ENCODE measurements around the gene SNRNP27. TPM values are rescaled to one million over a fixed set of nuclear protein-coding genes. Genes with fewer than 3 reads are reported as not detected.
"Not testable (repeated sequence)": the region's sequence is repeated elsewhere in the genome, so short reads cannot be mapped to it uniquely, and the experiment has no call there.

SNRNP27 gene
- total RNA-seq, 2 donors from 2014 or later, result 33.5 to 38.6 TPM

DNA sequence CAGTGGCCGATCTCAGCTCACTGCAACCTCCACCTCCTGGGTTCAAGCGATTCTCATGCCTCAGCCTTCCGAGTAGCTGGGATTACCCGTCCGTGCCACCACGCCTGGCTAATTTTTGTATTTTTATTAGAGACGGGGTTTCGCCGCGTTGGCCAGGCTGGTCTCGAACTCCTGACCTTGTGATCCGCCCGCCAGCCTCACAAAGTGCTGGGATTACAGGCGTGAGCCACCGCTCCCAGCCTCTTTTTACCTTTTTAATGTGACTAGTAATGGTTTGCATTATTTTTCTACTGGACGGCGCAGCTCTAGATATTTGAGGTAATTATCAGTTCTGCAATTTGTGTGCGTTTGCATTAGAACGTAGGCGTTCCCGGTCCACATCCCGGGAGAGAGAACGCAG lies 981 bp downstream of the SNRNP27 start:
- not testable (repeated sequence) for ATAC-seq; DNase-seq; H3K4me1 Mint-ChIP-seq; H3K27me3 Mint-ChIP-seq; H3K9me3 ChIP-seq (ENCODE audit: control insufficient read depth, low read length, poor library complexity, severe bottlenecking)
- peak overlapping the region; percentile 97 for H3K27ac Mint-ChIP-seq
- peak overlapping the region; percentile 98 for H3K4me3 Mint-ChIP-seq
- H3K36me3 Mint-ChIP-seq (ENCODE audit: low read depth), result peaks cover 10% of the 10 kb centered on the region

DNA sequence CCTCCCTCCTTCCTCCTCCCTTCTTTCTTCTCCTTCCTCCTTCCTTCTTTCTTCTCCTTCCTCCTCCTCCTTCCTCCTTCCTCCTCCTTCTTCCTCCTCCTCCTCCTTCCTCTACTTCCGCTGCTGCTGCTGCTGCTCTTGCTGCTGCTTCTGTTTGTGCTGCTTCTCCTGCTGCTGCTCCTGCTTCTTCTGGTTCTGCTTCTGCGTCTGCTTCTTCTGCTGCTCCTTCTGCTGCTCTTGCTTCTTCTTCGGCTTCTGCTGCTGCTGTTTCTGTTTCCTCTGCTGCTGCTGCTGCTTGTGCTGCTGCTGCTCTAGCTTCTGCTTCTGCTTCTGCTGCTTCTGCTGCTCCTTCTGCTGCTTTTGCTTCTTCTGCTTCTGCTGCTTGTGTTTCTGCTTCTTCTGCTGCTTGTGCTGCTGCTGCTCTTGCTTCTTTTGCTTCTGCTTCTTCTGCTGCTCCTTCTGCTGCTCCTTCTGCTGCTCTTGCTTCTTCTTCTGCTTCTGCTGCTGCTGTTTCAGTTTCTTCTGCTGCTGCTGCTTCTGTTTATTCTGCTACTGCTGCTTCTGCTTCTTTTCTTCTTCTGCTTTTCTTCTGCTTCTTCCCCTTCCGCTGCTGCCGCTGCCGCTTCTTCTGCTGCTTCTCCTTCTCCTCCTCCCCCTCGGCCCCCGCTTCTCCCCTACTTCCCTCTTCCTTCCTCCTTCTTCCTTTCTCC lies 8.6 kb downstream of the SNRNP27 start:
- H3K4me1 Mint-ChIP-seq, result peaks cover 27% of the 10 kb centered on the region
- no peaks in the 10 kb centered on the region for H3K27me3 Mint-ChIP-seq
- peak overlapping the region; percentile 95 for H3K4me3 Mint-ChIP-seq
- no peaks in the 10 kb centered on the region for H3K9me3 ChIP-seq (ENCODE audit: control insufficient read depth, low read length, poor library complexity, severe bottlenecking)
- peak; percentile 55 for ATAC-seq
- peaks cover 6% of the 10 kb centered on the region for H3K36me3 Mint-ChIP-seq (ENCODE audit: low read depth)
- no peak for DNase-seq
- peak overlapping the region; percentile 95 for H3K27ac Mint-ChIP-seq

DNA sequence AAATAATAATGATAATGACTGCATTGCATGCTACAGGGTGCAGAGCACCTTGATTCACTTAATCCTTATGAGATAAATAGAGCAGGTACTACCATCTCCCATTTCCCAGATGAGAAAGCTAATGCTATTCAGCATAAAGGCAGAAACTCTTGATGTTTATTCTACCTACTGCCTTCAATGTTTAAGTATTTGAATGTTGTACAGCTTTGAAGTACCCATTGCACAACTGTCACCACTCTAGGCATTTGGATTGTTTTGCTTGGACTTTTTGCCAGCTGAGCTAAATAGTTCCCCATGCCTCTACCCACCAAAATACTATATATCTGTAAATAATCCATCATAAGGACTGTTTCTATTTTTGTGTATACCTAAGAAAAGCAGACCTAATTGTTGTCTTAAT lies 13.5 kb downstream of the SNRNP27 start:
- Mint-ChIP-seq H3K36me3 (ENCODE audit: low read depth) (peaks cover 3% of the 10 kb centered on the region), H3K27me3 (no peaks in the 10 kb centered on the region), H3K4me1 (peaks cover 14% of the 10 kb centered on the region), H3K27ac (no peak overlapping the region), H3K4me3 (no peak overlapping the region)
- ATAC-seq (no peak), DNase-seq (no peak)
- no peaks in the 10 kb centered on the region for H3K9me3 ChIP-seq (ENCODE audit: control insufficient read depth, low read length, poor library complexity, severe bottlenecking)

DNA sequence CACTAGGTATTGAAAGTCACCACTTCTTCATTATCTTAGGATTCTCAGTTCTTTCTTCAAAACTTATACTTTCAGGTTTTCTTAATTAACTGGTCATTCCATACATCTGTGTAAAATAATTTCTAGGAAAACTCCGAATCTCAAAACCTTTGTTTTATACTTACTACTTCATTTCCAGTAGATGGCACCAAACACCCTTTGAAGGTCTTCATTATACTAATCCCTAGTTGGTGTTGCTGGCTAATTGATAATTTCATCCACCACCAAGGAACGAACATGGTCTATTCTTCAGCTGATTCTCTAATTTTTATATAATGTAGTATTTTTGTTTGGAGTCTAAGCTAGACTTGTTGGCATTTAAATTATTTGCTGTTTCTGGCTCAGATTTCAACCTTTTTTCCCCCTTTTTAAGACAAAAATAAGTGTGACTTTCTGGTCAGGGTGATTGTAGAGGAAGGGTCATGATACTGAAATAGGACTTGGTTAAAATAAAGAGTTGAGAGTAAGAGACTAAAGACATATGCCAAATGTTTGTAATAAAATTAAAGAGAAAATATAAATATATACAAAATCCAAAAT lies 18.3 kb downstream of the SNRNP27 start:
- peaks cover 5% of the 10 kb centered on the region for H3K4me1 Mint-ChIP-seq
- no peak for DNase-seq
- H3K4me3 Mint-ChIP-seq, result no peak overlapping the region
- no peaks in the 10 kb centered on the region for H3K27me3 Mint-ChIP-seq
- H3K27ac Mint-ChIP-seq, result peak overlapping the region; percentile 32
- ATAC-seq, result no peak
- H3K9me3 ChIP-seq (ENCODE audit: control insufficient read depth, low read length, poor library complexity, severe bottlenecking), result no peaks in the 10 kb centered on the region
- H3K36me3 Mint-ChIP-seq (ENCODE audit: low read depth), result no peaks in the 10 kb centered on the region

DNA sequence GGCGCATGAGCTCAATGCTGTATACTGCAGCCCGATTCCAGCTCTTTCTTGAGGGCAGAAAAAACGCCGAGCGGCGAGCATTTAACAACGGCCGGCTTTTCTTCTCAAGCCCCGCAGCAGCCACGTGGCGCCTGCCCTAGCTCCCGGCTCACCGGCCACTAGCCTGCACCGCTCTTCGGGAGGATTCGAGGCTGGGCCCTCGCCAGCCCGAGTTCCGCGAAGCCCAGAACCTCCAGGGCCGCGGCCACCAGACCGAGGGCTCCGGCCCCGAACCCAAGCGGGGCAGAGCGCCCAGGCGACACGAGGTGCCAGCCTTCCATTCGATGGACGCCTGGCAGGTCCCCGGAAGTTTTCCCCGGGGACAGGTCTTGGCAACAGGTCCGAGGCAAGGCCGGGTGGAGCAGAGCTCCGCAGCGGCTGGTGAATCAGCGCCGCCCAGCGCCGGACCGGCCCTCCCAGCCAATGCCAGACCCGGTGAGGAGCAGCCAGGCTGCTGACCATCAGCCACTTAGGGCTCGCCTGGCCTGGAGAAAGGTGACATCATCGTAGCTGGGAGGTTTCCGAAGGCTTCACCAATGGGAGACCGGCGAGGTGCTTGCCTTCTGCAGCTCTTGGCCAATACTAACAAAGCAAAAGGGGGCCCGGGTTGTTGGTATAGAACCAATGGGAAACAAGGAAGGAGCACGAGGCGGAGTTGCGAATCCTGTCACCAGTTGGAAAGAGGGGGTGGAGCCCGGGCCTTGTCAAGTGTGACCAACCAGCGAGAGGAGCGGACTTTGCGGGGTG lies 20.6 kb downstream of the SNRNP27 start:
- H3K4me3 Mint-ChIP-seq, result peak overlapping the region; percentile 89
- H3K4me1 Mint-ChIP-seq, result peaks cover 9% of the 10 kb centered on the region
- no peaks in the 10 kb centered on the region for H3K9me3 ChIP-seq (ENCODE audit: control insufficient read depth, low read length, poor library complexity, severe bottlenecking)
- peak overlapping the region; percentile 87 for H3K27ac Mint-ChIP-seq
- H3K27me3 Mint-ChIP-seq, result no peaks in the 10 kb centered on the region
- no peaks in the 10 kb centered on the region for H3K36me3 Mint-ChIP-seq (ENCODE audit: low read depth)
- peak; percentile 92 for ATAC-seq
- DNase-seq, result peak in 2 of 3 donors; percentile 15 to 36

DNA sequence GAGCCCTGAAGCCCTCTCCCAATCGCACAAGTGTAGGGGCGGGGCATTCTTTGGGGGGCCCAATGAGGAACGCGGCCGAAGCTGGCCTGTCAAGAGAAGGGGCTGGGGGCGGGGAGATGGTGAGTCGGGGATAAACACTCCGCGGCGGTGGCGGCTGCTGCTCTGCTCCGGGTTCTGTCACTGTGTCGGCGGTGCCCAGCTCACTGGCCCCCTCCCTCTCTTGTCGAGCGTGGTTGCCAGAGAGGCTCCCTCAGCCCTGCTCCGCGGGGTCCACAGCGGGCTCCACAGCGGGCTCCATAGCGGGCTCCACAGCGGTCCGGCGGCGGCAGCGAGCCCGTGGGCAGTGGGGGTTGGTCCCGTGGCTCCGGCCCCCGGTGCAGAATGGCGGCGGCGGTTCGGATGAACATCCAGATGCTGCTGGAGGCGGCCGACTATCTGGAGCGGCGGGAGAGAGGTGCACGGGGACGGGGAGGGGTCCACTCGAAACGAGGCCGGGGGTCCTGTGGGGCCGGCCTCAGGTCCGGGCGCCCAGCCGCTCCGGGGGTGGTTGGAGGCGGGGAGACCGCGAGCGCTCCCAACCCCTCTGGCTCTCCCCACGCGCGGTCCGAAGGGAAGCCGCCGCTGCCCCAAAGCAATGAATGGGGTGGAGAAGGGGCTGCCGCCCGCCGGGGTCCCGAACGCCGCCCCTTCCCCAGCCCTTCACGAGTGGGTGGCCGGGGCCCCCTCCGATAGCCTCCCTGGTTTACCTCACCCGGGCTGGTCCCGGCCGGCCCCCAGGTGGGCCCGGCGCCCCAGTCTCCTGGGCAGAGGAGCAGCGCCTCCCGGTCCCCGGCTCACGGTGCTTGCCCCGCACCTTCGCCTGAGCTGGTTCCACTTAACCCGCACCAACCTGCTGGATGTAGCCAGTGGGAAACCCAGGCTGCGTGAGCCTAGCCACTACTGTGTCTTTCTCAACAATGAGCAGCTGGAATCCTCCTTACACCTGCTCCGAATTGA lies 21.5 kb downstream of the SNRNP27 start, which contains the start of gene MXD1:
Gene MXD1, plus strand, starts transcription at position 160 of the 996 bp plus-strand sequence. Its CDS starts 222 bp downstream, at position 382.
- Mint-ChIP-seq H3K4me1 (peaks cover 9% of the 10 kb centered on the region), H3K4me3 (peak within 1 kb of the TSS; percentile 89), H3K27ac (peak within 1 kb of the TSS; percentile 87), H3K36me3 (ENCODE audit: low read depth) (no peaks in the 10 kb centered on the region), H3K27me3 (no peaks in the 10 kb centered on the region)
- DNase-seq (peak; percentile 96 to 99 (median 98)), ATAC-seq (no peak)
- no peaks in the 10 kb centered on the region for H3K9me3 ChIP-seq (ENCODE audit: control insufficient read depth, low read length, poor library complexity, severe bottlenecking)

DNA sequence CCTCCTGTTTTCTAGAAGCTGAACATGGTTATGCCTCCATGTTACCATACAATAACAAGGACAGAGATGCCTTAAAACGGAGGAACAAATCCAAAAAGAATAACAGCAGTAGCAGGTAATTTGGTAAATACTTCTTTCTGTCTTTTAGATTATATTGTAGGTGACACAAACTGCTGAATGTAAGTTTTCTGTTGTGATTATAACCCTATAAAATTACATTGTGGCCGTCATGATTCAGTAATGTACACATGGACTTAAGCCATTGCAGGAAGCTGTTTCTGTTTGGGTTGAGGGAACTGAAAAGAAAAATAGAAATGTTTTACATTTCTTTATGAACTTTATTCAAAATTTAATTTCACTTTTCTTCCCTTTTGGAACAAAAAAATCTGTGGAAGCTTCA lies 22.4 kb downstream of the SNRNP27 start:
- Mint-ChIP-seq H3K36me3 (ENCODE audit: low read depth) (peaks cover 2% of the 10 kb centered on the region), H3K4me1 (peaks cover 10% of the 10 kb centered on the region), H3K4me3 (peak overlapping the region; percentile 77), H3K27me3 (no peaks in the 10 kb centered on the region), H3K27ac (peak overlapping the region; percentile 81)
- H3K9me3 ChIP-seq (ENCODE audit: control insufficient read depth, low read length, poor library complexity, severe bottlenecking), result no peaks in the 10 kb centered on the region
- DNase-seq (no peak), ATAC-seq (no peak)

DNA sequence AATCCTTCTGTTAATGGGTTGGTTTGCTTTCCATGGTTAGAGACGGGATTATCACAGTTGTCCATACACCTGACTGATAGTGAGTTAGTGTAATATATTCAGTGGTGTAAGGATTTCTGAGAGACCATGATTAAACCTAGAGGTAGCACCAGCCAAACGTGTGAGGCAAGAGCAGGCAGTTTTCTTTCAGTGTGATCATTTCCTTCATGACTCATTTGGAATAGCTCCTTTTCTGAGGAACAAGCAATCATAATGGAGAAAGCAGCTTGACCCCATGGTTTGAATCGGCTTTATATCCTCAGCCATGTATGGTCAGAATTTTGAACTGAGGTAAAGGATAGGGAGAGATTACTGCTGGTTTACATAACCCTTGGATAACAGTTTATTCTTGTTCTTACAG lies 24.1 kb downstream of the SNRNP27 start:
- no peak for DNase-seq
- H3K36me3 Mint-ChIP-seq (ENCODE audit: low read depth), result peaks cover 5% of the 10 kb centered on the region
- H3K4me3 Mint-ChIP-seq, result no peak overlapping the region
- no peak overlapping the region for H3K27ac Mint-ChIP-seq
- H3K27me3 Mint-ChIP-seq, result no peaks in the 10 kb centered on the region
- ATAC-seq, result no peak
- H3K4me1 Mint-ChIP-seq, result peaks cover 10% of the 10 kb centered on the region
- H3K9me3 ChIP-seq (ENCODE audit: control insufficient read depth, low read length, poor library complexity, severe bottlenecking), result no peaks in the 10 kb centered on the region

DNA sequence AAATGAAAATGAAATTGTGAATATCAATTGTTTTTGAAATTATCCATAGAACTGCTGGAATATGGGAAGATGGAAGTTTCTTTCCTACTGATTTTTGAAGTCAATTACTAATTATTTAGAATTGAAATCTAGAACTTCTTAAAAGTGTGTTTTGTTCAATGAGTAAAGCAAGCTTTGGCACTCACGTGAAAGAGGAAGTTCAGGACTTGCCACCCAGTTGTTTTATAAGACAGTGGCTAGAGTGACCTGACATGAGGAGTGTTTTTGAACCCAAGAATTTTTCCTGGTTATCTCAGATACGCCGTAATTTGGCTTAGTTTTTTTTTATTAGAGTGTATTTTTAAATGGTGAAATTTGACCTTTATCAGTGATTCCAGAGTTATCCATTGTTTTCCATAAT lies 24.6 kb downstream of the SNRNP27 start:
- no peaks in the 10 kb centered on the region for H3K9me3 ChIP-seq (ENCODE audit: control insufficient read depth, low read length, poor library complexity, severe bottlenecking)
- ATAC-seq (no peak), DNase-seq (no peak)
- Mint-ChIP-seq H3K27ac (no peak overlapping the region), H3K4me3 (no peak overlapping the region), H3K36me3 (ENCODE audit: low read depth) (peaks cover 5% of the 10 kb centered on the region), H3K27me3 (no peaks in the 10 kb centered on the region), H3K4me1 (peaks cover 12% of the 10 kb centered on the region)

DNA sequence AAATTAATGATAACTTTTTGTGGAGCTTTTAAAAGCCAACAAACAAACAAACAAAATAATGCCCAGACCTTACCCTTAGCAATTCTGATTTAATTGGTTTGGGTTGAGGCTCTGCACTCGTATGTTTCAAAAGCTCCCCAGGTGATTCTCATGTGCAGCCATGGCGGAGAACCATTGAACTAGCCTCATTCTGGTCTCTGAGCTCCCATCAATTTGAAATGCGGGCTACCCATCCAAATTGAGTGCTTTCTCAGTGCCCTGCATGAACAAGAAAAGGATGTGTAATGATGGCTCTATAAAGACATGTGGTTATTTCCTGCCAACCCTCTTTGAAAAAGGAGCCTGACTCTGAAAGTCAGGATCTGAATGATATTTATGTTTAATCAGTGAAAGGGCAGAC lies 29.4 kb downstream of the SNRNP27 start:
- H3K4me3 Mint-ChIP-seq, result no peak overlapping the region
- peaks cover 10% of the 10 kb centered on the region for H3K36me3 Mint-ChIP-seq (ENCODE audit: low read depth)
- ATAC-seq (no peak), DNase-seq (no peak)
- H3K4me1 Mint-ChIP-seq, result peaks cover 15% of the 10 kb centered on the region
- H3K9me3 ChIP-seq (ENCODE audit: control insufficient read depth, low read length, poor library complexity, severe bottlenecking), result no peaks in the 10 kb centered on the region
- H3K27ac Mint-ChIP-seq, result no peak overlapping the region
- H3K27me3 Mint-ChIP-seq, result no peaks in the 10 kb centered on the region

DNA sequence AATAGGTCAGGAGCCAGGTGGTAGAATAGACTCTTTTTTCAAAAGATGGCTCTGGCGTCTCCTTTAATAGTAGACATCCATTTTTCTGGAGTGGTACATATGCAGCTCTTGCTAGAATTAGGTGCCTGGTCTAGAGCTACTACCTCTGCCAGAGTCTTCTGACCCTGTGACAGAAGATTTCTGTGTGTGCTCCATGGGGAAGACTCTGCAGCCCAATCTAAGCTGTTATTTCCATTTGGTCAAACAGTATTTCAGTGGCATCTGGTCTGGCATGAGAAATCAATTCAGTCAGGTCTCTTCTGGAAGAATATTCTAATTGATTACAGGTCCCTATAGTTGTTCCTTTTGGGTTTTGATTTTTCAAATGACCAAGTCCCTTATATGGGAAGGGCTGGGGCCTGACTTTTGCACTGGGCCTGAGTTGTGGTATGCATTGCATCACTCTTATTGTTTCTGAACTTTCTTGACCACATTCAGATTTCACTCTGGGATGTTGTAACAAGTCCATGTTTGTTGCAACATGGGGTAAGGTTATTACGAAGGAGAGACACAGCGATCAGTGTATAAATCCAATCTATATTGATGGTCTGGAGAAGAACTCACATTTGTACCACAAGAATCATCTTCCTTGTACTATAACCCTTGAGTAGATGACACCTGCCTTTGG lies 33.2 kb downstream of the SNRNP27 start:
- ATAC-seq, result no peak

More for the DNA sequence above, 33.2 kb downstream of the SNRNP27 start:
- peaks cover 4% of the 10 kb centered on the region for H3K36me3 Mint-ChIP-seq (ENCODE audit: low read depth)
- no peak for DNase-seq
- no peaks in the 10 kb centered on the region for H3K9me3 ChIP-seq (ENCODE audit: control insufficient read depth, low read length, poor library complexity, severe bottlenecking)
- H3K27ac Mint-ChIP-seq, result no peak overlapping the region
- no peak overlapping the region for H3K4me3 Mint-ChIP-seq
- peaks cover 24% of the 10 kb centered on the region for H3K4me1 Mint-ChIP-seq
- H3K27me3 Mint-ChIP-seq, result no peaks in the 10 kb centered on the region
